ENCODE measurements around the gene COLEC12. TPM values are rescaled to one million over a fixed set of nuclear protein-coding genes. Genes with fewer than 3 reads are reported as not detected.

COLEC12 gene
- total RNA-seq, 1 donor from 2014 or later, result 36.7 TPM

- no peak for DNase-seq (ENCODE audit: low spot score)
These were observed 137.0 kb downstream of the COLEC12 start for GRCh38 chr18:363301-364085.

GRCh38 chr18:362311-363290 lies 137.9 kb downstream of the COLEC12 start:
- no peak for DNase-seq (ENCODE audit: low spot score)

- DNase-seq (ENCODE audit: low spot score), result no peak
These were observed 138.6 kb downstream of the COLEC12 start for GRCh38 chr18:361941-362310.

GRCh38 chr18:361100-361732 lies 139.3 kb downstream of the COLEC12 start:
- no peak for DNase-seq (ENCODE audit: low spot score)

GRCh38 chr18:360676-361075 lies 139.8 kb downstream of the COLEC12 start:
- DNase-seq (ENCODE audit: low spot score), result no peak

GRCh38 chr18:356778-357177 lies 143.7 kb downstream of the COLEC12 start:
- DNase-seq (ENCODE audit: low spot score), result no peak

GRCh38 chr18:355678-356077 lies 144.8 kb downstream of the COLEC12 start:
- no peak for DNase-seq (ENCODE audit: low spot score)

- DNase-seq (ENCODE audit: low spot score), result no peak
These were observed 146.0 kb downstream of the COLEC12 start for GRCh38 chr18:354471-354870.

GRCh38 chr18:354003-354402 lies 146.5 kb downstream of the COLEC12 start:
- no peak for DNase-seq (ENCODE audit: low spot score)

- no peak for DNase-seq (ENCODE audit: low spot score)
These were observed 148.1 kb downstream of the COLEC12 start for GRCh38 chr18:352438-352837.

GRCh38 chr18:350953-351572 lies 149.4 kb downstream of the COLEC12 start:
- DNase-seq (ENCODE audit: low spot score), result no peak

GRCh38 chr18:346600-346999 lies 153.9 kb downstream of the COLEC12 start:
- no peak for DNase-seq (ENCODE audit: low spot score)

GRCh38 chr18:341102-341501 lies 159.4 kb downstream of the COLEC12 start:
- no peak for DNase-seq (ENCODE audit: low spot score)

- no peak for DNase-seq (ENCODE audit: low spot score)
These were observed 160.5 kb downstream of the COLEC12 start for GRCh38 chr18:340044-340443.

- DNase-seq (ENCODE audit: low spot score), result no peak
These were observed 161.3 kb downstream of the COLEC12 start for GRCh38 chr18:339200-339599.

- DNase-seq (ENCODE audit: low spot score), result no peak
These were observed 163.8 kb downstream of the COLEC12 start for GRCh38 chr18:336713-337112.

- DNase-seq (ENCODE audit: low spot score), result no peak
These were observed 164.8 kb downstream of the COLEC12 start for GRCh38 chr18:335733-336132.

- no peak for DNase-seq (ENCODE audit: low spot score)
These were observed 165.8 kb downstream of the COLEC12 start for GRCh38 chr18:334575-335132.

- DNase-seq (ENCODE audit: low spot score), result no peak
These were observed 167.6 kb downstream of the COLEC12 start for GRCh38 chr18:332721-333510.

- no peak for DNase-seq (ENCODE audit: low spot score)
These were observed 168.5 kb downstream of the COLEC12 start for GRCh38 chr18:332007-332406.
